Progenitor cell of endocrine pancreas (in vitro differentiated cells): ENCODE measurements around the gene SGK1. TPM values are rescaled to one million over a fixed set of nuclear protein-coding genes. Genes with fewer than 3 reads are reported as not detected.
A peak's percentile ranks its signal among the peaks of the same experiment; 100 is the strongest.

ENCODE experiments used
- DNase-seq: peaks from one replicate; pipeline ENCODE4 v3.0.0; 2021; ENCODE audit warnings: low spot score; ENCODE audit not compliant: unreplicated experiment
- H3K27ac Mint-ChIP-seq: 2 replicates; pipeline ENCODE4 v1.8.0; 2021; ENCODE audit warnings: mild to moderate bottlenecking, moderate library complexity, mixed read lengths
- H3K27me3 Mint-ChIP-seq: 2 replicates; pipeline ENCODE4 v1.8.0; 2021; ENCODE audit warnings: mixed read lengths
- H3K36me3 Mint-ChIP-seq: 2 replicates; pipeline ENCODE4 v1.8.0; 2022; ENCODE audit warnings: mixed read lengths; ENCODE audit not compliant: insufficient read depth
- H3K4me1 Mint-ChIP-seq: 2 replicates; pipeline ENCODE4 v1.8.0; 2021; ENCODE audit warnings: low read depth, mixed read lengths
- H3K4me3 Mint-ChIP-seq: 2 replicates; pipeline ENCODE4 v1.8.0; 2021; ENCODE audit warnings: low read depth, mild to moderate bottlenecking, moderate library complexity, mixed read lengths
- H3K9me3 Mint-ChIP-seq: 2 replicates; pipeline ENCODE4 v1.8.0; 2021; ENCODE audit warnings: low read depth, mixed read lengths
- total RNA-seq: library from RNA; stranded (reverse); gene quantifications from 2 replicates; pipeline ENCODE4 v1.2.1, GENCODE V29; 2021
- TF ChIP-seq, protein P1 (sequence below): fragments of 200-600 bp; sonication (generic); IDR thresholded peaks from one replicate; pipeline ENCODE4 v1.5.0; 2021; ENCODE audit warnings: antibody characterized with exemption, mild to moderate bottlenecking; ENCODE audit not compliant: unreplicated experiment

The SGK1 gene
- total RNA-seq, 1 donor from 2014 or later = 13.9 TPM

DNA sequence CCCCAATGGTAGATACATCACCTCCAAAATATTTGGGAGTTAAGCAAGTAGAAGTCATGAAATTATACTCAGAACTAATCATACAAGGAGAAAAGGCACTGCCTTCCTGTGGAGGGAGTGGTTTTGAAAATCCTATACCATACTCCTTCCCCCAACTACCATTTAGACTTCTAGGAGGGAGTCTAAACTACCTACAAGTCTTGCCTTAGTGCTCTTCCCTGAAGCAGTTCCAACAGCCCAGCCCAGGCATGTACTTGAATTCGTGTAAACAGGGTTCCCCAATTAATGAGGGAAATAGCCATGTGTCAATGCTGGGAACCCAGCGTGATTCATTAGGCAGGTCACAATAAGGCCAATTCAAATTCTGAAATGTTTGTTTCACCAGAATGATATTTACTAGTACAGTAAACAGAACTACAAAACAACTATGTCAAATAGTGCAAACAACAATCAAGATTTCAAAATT is 39.1 kb upstream of the SGK1 start:
- Mint-ChIP-seq H3K36me3 (peaks cover 3% of the 10 kb centered on the region), H3K4me3 (no peak overlapping the region), H3K27me3 (peaks cover 3% of the 10 kb centered on the region), H3K4me1 (peaks cover 10% of the 10 kb centered on the region), H3K9me3 (peaks cover 8% of the 10 kb centered on the region), H3K27ac (no peak overlapping the region)
- TF ChIP-seq, protein P1, sequence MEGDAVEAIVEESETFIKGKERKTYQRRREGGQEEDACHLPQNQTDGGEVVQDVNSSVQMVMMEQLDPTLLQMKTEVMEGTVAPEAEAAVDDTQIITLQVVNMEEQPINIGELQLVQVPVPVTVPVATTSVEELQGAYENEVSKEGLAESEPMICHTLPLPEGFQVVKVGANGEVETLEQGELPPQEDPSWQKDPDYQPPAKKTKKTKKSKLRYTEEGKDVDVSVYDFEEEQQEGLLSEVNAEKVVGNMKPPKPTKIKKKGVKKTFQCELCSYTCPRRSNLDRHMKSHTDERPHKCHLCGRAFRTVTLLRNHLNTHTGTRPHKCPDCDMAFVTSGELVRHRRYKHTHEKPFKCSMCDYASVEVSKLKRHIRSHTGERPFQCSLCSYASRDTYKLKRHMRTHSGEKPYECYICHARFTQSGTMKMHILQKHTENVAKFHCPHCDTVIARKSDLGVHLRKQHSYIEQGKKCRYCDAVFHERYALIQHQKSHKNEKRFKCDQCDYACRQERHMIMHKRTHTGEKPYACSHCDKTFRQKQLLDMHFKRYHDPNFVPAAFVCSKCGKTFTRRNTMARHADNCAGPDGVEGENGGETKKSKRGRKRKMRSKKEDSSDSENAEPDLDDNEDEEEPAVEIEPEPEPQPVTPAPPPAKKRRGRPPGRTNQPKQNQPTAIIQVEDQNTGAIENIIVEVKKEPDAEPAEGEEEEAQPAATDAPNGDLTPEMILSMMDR = no peak
- no peak for DNase-seq

DNA sequence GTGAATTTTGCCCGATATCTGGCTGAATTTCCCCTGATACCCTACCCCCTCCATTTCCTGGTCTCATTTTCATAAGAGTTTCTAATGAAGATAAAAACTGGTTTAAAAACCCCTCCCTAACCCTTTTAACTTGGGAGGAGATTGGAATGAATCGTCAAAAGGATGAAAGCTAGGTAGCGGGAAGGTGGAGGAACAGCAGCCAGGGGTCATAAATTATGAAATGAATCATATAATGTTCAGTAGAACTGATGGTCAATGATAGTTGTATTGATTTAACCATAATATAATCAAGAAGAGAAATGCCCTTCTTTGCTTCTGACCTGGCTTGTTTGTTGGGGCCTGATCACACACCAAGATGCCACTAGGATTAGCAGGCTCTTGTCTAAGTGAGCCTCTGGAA is 38.5 kb upstream of the SGK1 start:
- Mint-ChIP-seq H3K27ac (no peak overlapping the region), H3K27me3 (peaks cover 3% of the 10 kb centered on the region), H3K4me1 (peaks cover 8% of the 10 kb centered on the region), H3K9me3 (peaks cover 8% of the 10 kb centered on the region), H3K36me3 (peaks cover 3% of the 10 kb centered on the region), H3K4me3 (no peak overlapping the region)
- TF ChIP-seq, protein P1 = no peak
- no peak for DNase-seq

DNA sequence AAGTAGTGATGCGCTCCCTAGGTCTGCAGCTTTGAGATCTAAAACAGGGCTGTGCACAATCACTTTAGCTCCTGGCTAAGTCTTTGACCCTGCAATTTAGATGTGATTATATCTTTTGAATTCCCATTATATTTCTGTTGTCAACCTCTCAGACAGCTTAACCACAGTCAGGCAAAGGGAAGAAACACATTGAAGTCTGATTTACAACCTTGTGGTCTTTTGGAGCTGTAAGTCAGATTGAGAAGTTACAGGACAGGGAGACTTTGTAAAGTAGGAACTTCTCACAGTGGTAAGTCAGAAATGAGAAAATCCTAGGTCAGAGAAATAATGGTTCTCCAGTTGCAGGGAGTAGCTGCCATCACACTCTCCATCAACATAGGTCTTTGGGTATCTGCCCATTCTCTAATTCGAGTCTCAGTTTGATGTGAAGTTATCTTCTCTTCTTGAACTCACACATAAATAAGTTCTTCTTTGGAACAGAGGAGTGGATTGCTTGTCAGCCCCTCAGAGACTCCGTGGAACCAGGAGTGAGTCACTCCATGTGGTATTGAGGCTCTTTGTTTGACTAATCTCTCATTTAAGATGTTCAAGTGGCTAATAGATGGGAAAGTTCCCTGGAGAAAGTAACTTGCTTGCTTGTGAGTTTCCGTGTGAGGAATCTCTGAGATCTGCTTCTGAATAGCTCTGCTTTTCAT is 35.0 kb upstream of the SGK1 start:
- Mint-ChIP-seq H3K27ac (no peak overlapping the region), H3K4me1 (peaks cover 4% of the 10 kb centered on the region), H3K36me3 (peaks cover 3% of the 10 kb centered on the region), H3K4me3 (no peak overlapping the region), H3K9me3 (peaks cover 8% of the 10 kb centered on the region), H3K27me3 (peaks cover 3% of the 10 kb centered on the region)
- DNase-seq = no peak
- TF ChIP-seq, protein P1 = no peak

DNA sequence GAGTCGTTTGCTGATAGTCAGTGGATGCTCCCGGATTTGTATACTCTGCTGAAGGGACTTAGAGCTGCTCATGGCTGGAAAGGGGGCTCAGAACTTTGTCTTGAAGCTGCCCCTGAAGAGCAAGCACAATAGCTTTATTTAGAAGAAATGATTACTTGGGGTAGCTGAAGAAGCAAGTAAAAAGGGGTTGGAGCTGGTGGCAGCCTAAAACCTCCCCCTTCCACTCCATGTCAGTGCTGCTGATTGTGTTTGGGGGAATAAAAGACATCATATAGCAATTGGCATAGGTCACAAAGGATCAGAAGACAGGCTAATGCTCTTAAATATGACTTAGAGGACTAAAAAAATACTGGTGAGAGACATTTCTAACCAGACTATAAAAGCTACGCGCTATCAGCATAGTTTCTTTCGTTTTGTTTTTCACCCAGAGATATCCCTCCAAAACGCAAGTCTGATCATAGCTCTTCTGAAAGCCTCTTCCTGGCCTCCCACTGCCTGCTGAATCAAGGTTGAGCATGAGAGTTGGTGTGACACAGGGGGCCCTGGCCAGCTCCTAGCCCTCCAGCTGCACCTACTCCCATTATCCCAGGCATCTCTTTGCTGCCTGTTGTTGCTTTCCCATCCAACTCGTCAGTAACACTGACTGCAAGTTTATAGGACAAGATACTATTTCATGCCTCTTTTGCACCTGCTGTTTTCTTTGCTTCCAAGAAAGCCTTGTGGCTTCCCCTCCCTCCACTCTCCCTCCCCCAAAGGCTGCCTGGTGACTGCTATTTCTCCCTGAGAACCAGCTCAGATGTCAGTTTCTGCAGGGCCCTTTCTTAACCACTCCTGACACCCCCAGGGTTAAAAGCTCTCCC is 33.9 kb upstream of the SGK1 start:
- Mint-ChIP-seq H3K4me1 (peaks cover 4% of the 10 kb centered on the region), H3K9me3 (peaks cover 8% of the 10 kb centered on the region), H3K4me3 (no peak overlapping the region), H3K27ac (peak overlapping the region; percentile 9), H3K27me3 (peaks cover 3% of the 10 kb centered on the region), H3K36me3 (peaks cover 3% of the 10 kb centered on the region)
- TF ChIP-seq, protein P1 = no peak
- DNase-seq = no peak
